Embryonic facial prominence (tissue), 1 donor: Measurements from ENCODE around the gene JAM3.
"Not testable (repeated sequence)": the region's sequence is repeated elsewhere in the genome, so short reads cannot be mapped to it uniquely, and the experiment has no call there.

Source experiments
- DNase-seq: peaks from one replicate; pipeline ENCODE4 v3.0.0-alpha.2; 2016; ENCODE audit errors: extremely low spot score

The JAM3 gene

DNA sequence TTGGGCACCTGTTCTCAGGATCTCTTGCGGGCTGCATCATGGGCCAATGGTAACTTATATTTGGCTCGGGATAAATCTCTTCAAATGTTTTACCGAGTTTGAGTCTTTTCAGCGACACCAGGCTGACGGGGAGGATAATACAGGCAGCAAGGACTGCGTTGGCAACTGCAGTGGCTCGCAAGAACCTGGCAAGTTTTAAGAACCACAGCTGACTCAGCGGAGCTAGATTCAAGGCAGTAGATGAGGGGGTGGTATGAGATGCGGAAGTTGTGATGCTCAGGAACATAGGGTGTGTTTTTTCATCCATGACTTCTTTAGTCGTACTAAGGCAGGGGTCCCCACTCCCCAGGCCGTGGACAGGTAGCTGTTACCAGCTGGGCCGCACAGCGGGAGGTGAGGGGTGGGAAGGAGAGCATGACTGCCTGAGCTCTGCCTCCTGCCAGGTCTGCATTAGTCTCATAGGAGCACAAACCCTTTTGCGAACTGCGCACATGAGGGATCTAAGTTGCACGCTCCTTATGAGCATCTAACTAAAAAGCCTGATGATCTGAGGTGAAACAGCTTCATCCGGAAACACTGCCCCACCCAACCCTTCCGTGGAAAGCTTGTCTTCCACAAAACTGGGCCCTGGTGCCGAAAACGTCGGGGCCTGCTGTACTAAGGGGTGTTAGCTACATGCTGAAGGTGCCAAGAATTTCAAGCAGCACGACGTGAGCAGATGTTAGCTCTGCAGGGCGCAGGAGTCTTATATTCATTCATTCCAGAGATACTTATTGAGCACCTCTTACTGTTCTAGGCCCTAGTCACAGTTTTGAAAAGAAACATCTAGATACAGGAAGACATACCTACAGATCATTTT, 6.4 kb upstream of the JAM3 start:
- no peak for DNase-seq

DNA sequence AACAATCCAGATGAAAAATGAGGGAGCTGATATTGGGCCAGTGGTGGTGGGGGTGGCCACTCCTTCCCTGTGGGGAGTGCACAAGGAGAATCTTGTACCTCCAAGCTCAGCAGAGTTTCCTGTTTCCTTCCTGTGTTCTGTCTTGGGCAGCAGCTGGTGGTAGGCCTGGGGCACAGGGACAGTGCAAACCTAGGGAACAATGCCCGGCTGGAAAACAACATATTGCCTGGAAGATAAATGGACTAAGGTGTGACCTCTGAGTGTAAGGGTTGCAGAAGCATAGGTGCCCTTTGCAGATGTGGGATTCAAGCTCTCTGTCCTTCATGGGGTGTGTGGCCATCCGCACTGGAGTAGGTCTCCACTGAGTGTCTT, 5.8 kb upstream of the JAM3 start:
- DNase-seq: no peak

- no peak for DNase-seq
Measured at GRCh38 chr11:134063991-134064747, 4.7 kb upstream of the JAM3 start.

GRCh38 chr11:134065381-134065780, 3.5 kb upstream of the JAM3 start:
- DNase-seq: no peak

- DNase-seq: no peak
Measured at GRCh38 chr11:134066943-134067885, 1.7 kb upstream of the JAM3 start.

DNA sequence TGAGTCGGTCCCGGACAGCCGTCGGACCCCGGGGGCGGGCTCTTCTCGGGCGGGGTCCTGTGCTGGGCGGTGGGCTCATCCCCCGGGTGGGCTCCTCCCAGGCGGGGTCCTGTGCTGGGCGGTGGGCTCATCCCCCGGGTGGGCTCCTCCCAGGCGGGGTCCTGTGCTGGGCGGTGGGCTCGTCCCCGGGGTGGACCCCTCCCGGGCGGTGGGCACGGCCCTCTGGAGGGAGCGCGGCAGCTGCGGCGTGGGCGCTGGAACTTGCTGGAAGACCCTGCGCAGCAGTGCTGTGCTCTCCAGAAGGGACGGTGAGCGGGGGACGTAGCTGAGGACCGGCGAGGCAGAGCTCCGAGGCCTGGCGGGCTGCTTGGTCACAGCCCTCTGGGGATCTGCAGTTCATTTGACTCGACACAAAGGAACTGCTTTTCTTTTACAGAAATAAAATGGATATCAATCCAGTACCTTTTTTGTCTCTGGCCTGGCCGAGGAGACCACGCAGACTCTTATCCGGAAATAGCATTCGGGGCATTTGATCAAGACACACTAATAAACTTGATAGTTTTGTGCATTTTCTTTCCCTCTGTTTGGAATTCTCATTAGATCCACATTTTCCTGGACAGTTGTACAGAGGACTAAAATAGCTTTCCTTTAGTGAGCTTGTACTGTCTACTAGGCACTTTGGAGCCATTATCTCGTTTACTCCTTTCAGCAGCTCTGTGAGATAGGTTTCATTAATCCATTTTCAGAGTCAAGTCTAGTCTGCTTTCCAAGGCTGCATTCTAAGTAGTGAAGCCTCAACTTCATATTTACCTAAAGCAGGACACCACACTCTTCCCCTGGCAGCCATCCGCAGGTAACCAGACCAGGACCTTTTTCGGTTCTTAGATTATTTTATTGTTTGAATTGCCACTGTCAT, 812 bp downstream of the JAM3 start:
- no peak for DNase-seq

DNA sequence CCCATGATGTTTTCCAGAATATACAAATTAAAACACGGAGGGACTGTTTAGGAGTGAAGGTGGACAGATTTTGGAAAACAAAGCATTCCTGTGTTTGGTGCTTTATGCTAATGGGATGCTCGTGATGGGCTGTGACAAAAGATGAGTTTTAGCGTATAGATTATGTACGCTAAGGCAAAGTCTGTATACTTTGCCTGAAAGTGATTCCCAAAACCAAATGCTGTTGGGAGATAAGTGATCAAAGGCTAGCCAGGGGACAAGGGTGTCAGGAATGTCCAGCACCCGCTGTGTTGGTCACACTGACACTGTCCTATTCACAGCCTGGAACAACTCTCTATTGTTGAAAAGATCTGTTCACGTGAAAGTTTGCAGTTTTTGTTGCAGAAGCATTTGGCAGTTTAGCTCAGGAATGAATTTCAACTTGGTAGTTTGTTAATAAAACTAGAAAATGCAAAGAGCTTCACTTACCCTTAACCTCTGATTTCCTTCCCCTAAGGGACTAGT, 1.5 kb downstream of the JAM3 start:
- no peak for DNase-seq

- DNase-seq: no peak
Measured at GRCh38 chr11:134071306-134071705, 2.4 kb downstream of the JAM3 start.

- DNase-seq: no peak
Measured at GRCh38 chr11:134071766-134072402, 3.0 kb downstream of the JAM3 start.

DNA sequence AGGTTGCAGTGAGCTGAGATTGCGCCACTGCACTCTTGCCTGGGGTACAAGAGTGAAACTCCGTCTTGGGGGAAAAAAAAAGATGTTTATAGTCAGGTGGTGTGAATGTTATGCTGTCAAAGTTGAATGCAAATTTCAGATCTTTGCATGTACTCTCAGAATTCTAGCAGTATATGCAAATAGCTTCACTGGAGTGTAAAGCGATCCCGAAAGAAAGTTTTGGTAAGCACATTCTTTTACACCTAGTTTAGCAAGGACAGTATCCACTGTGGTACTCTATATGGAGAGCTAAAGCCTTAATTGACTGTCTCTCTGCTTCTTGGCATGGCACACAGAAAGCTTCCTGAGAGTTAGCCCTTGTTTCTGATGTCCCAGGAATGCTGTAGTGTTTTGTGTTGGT, 4.0 kb downstream of the JAM3 start:
- no peak for DNase-seq

DNA sequence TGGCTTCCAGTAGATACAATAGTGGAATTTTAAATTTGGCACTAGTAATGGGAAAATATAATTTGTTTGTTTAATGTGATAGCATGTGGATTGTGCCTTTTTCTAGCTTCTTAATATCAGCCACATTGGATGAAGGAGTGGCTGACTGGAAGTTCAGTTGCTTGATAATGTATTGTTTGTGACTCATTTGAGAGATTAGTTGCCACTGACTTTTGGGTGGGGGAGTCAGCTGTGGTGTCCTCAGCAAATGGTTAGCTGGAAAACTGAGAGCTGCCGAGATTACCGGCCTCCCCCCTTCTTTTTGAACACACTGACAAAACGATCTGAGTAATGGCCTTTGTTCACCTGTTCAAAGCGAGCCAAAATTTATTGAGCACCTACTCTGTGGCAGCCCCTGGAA, 5.5 kb downstream of the JAM3 start:
- no peak for DNase-seq

DNA sequence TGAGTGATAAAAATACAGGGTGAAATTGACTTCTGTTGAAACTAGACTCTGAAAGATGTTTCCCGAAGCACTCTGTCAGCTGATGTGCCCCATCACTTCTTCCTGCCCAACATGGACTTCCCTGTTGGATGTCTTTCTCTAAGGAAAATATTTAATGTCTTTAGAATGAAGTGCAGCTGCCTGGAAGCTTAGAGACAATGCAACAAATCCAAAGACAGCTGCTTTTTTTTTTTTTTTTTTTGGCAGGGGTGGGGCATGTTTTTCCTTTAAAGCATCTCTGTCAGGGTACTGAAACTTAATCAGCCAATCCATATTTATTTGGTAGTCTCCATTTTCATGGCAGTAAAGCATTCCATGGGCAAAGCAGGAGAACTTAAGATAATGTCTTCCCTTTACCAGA, 5.9 kb downstream of the JAM3 start:
- DNase-seq: no peak

DNA sequence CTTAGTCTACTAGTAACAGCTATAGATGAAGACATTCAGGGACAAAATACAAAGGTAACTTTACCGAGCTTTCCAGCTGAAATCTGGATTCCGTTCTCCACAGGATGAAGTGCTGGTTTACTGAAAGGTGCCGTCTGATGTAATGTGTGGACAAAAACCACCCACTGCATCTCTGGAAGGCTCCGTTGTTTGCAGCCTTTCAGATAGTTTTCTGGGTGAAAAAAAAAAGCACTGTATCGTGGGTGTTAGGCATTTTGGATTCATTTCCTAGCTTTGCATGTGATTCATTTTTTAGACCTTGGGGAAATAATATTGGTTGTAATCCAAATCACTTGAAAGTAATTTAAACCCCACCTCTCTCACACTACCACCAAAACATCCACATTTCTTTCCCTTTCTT, 10.4 kb downstream of the JAM3 start:
- no peak for DNase-seq

- DNase-seq: not testable (repeated sequence)
Measured at GRCh38 chr11:134081258-134081657, 12.4 kb downstream of the JAM3 start.

DNA sequence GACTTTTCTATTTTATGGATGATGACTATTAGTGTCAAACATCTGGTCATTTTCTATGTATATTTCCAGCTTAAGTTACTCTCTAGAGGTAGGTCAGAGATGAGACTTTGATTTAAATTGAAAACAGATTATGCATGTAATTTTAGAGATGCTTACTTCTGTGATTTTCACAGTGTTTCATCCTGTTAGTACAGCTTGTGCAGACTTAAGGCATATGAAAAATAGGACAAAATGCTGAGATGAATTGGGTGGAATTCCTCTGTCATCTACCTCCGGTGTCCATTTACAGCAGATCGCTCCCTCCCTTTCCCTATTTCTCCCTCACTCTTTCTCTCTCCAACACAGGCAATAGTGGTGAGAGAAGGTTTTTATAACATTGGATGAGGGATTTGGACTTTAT, 14.1 kb downstream of the JAM3 start:
- no peak for DNase-seq

- DNase-seq: no peak
Measured at GRCh38 chr11:134086376-134086775, 17.5 kb downstream of the JAM3 start.

DNA sequence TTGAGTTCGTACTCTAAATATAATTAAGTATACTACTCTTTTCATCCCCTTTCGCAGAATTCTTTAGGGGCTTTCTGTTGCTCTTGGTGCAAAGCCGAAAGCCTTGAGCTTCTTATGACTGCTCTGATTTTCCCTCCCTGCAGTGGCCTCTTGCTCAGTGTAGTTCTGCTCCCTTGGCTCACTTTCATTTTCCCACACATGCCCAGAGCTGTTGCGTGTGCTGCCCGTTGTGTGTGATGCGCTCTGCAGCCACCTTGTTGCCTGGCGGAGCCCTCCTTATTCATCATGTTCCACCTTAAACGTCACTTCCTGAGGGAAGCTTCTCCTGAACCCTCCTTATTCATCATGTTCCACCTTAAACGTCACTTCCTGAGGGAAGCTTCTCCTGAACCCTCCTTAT, 23.1 kb downstream of the JAM3 start:
- not testable (repeated sequence) for DNase-seq

GRCh38 chr11:134097166-134097565, 28.3 kb downstream of the JAM3 start:
- no peak for DNase-seq

- no peak for DNase-seq
Measured at GRCh38 chr11:134098566-134099184, 29.8 kb downstream of the JAM3 start.

DNA sequence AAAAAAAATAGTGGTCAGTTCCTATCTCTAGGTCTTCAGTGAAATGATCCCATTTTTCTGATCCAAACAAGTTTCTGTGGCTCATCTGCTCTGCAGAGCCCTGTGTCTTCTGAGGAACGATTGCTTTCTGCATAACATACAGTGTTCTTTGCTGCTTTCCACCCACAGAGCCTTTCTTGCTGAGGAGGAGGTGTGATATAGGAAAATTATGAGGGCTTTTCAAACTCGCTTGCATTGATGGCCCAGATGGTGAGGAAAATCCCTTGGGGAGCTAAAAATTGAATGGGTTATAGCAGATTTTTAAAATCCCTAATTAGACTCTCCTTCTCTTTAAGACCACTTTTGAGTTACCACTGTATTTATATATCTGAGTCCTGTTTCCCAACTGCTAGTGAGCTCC, 31.3 kb downstream of the JAM3 start:
- DNase-seq: no peak
